ENCODE data around the gene FBN3. TPM values are rescaled to one million over a fixed set of nuclear protein-coding genes. Genes with fewer than 3 reads are reported as not detected.
A peak's percentile ranks its signal among the peaks of the same experiment; 100 is the strongest.
"Not testable (repeated sequence)": the region's sequence is repeated elsewhere in the genome, so short reads cannot be mapped to it uniquely, and the experiment has no call there.

Gene FBN3
- polyA plus RNA-seq (ENCODE audit: insufficient read length in 10 of 10), result 10 to 100 TPM in 5 of 10 donors, 1 to 10 TPM in 5; 5.9 to 17.6 (median 9.7) TPM
- long read RNA-seq, donor 1, result 0 reads
- long read RNA-seq, donor 2, result 0 reads
- long read RNA-seq, donor 3, result 0 reads
- long read RNA-seq, donor 4, result 0 reads
- long read RNA-seq, donor 5, result 0 reads
- long read RNA-seq, donor 6, result 0 reads
- long read RNA-seq, donor 7, result 0 reads
- long read RNA-seq, donor 8, result 0 reads
- long read RNA-seq, donor 9, result 0 reads

DNA sequence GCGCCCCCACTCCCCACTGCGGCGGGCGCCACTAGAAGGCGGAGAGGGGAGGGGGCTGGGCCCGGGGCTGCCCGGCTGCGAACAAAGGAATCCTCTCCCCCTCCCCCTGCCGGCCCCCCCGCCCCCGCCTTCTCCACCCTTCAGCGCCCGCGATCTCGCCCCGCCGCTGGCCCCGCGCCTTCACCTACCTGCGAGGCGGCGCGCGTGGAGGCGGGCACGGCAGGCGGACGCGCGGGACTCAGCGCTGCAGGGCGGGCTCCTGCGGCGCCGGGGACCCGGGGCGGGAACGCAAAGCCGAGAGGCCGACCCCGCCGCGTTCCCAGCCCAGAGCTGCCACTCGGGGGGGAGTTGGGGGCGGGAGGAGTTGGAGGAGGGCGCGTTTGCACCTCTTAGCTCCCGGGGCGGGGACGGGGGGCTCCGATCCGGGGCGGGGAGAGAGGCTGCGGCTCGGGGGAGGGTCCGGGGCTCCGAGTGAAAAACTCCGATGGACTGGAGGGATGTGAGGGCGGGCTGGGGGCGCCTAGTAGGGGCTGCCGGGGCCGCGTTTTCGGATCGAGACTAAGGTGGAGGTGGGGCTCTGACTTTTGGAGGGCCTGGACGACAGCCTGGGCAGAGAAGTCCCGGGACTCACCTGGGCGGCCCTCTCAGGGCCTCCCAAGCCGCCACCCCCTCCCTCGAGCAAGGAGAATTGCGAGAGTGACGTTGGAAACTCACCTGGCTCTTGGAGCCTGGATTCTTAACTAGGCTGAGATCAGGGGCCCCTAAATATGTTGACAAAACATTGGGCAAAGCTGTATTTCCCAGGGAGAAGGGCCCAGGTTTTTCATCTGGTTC lies at the start of gene FBN3:
TSS of gene FBN3 (minus strand) at position 332 of the 834 bp plus-strand sequence. CDS start 2,112 bp downstream, outside the sequence.
- DNase-seq, result no peak

- no peak for DNase-seq
Observed at GRCh38 chr19:8196271-8196927, 47.0 kb upstream of the FBN3 start.

DNA sequence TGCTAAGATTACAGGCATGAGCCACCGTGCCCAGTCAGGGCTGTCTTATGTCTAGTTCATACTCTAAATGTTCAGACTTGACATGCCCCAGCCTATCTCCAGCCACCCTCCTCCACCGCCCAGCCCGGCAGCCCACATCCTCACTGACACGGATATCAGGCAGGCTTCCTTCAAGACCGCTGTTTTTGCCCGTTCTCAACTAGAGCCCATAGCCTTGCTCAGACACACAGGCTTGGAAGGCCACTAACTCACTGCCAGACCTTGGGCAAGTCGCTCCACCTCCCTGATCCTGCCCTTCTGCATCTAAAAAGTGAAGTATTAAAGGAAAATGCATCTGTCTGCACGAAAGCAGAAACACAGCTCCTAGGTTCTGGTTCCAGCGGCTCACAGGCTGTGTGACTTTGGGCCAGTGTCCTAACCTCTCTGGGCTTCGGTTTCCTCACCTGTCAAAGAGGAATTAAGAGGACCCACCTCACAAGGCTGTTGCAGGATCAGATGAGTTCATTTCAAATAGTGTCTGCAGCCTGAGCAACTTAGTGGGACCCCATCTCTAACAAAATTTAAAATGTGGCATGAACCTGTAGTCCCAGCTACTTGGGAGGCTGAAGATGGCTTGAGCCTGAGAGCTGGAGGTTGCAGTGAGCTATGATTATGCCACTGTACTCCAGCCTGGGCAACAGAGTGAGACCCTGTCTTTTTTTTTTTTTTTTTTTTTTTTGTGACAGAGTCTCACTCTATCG lies 45.3 kb upstream of the FBN3 start:
- DNase-seq, result peak in 1 of 3 donors; percentile 15

GRCh38 chr19:8192221-8192820 lies 42.9 kb upstream of the FBN3 start:
- DNase-seq, result no peak

- DNase-seq, result no peak
Observed at GRCh38 chr19:8185343-8186068, 36.1 kb upstream of the FBN3 start.

DNA sequence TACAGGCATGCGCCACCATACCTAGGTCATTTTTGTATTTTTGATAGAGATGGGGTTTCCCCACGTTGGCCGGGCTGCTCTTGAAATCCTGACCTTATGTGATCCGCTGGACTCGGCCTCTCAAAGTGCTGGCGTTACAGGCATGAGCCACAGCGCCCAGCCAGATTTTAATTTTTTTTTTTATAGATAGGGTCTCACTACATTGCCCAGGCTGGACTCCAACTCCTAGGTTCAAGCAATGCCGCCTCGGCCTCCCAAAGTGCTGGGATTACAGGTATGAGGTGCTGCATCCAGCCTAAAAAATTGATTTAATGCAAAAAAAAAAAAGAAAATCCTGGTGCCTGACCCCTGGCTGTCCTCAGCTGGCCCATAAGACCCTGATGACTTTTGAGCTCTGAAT lies 34.9 kb upstream of the FBN3 start:
- DNase-seq, result no peak

- DNase-seq, result no peak
Observed at GRCh38 chr19:8180018-8180417, 30.6 kb upstream of the FBN3 start.

DNA sequence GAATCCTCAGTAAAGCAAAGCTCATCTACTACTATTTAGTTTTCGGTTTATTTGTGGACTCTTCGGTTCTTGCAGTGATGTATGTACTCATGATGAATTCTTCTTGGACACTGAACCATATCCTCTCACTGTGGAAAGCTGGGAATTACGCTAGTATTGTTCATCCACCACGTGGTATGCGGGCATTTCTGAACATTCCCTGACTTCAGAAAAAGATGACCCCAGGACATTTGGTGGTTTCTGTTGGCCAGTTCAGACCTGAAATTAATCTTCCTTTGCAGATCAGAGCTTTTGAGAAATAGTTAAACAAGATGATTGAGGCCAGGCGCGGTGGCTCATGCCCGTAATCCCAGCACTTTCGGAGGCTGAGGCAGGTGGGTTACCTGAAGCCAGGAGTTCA lies 25.3 kb upstream of the FBN3 start:
- no peak for DNase-seq

DNA sequence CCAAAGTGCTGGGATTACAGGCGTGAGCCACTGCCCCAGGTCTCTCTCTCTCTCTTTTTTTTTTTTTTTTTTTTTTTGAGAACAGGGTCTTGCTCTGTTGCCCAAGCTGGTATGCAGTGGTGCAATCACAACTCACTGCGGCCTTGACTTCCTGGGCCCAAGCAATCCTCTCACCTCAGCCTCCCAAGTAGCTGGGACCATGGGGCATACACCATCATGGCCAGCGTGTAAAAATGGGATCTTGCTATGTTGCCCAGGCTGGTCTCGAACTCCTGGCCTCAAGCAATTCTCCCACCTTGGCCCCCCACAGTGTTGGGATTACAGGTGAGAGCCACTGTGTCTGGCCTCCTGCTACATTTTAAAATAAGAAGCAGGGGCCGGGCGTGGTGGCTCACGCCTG lies 19.1 kb upstream of the FBN3 start:
- no peak for DNase-seq

DNA sequence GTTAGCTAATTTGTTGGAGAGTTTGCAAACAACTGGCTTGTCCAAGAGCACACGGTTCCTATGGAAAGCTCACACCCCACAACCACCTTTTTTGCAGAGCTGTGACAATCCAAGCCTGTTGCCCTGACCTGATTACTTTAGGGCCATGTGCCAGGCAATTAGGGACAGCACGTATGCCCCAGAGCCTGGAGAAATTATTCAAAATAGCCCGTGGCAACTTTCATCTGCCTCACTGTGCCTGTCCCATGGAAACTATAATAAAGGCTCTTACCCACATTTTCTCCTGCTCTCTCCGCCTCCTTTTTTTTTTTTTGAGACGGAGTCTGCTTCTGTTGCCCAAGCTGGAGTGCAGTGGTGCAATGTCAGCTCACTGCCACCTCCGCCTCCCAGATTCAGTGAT lies 18.6 kb upstream of the FBN3 start:
- no peak for DNase-seq

- no peak for DNase-seq
Observed at GRCh38 chr19:8163759-8164158, 14.4 kb upstream of the FBN3 start.

GRCh38 chr19:8161135-8161646 lies 11.8 kb upstream of the FBN3 start:
- DNase-seq, result no peak

- not testable (repeated sequence) for DNase-seq
Observed at GRCh38 chr19:8159322-8159721, 9.9 kb upstream of the FBN3 start.

GRCh38 chr19:8158411-8159074 lies 9.2 kb upstream of the FBN3 start:
- DNase-seq, result peak; percentile 52 to 77 (median 70)

DNA sequence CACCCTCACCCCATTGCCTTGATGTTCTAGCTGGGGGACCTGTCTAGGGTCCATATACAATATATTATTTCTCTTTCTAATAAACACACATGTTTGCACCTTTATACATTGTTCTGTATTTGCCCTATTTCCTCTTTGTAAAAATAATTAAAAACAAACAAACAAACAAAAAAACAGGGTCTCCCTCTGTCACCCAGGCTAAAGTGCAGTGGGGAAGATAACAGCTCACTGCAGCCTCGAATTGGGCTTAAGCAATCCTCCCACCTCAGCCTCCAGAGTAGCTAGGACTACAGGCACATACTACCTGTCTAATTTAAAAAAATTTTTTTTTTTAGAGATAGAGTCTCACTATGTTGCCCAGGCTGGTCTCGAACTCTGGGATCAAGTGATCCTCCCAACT lies 5.9 kb upstream of the FBN3 start:
- no peak for DNase-seq

GRCh38 chr19:8154014-8154413 lies 4.6 kb upstream of the FBN3 start:
- DNase-seq, result not testable (repeated sequence)

DNA sequence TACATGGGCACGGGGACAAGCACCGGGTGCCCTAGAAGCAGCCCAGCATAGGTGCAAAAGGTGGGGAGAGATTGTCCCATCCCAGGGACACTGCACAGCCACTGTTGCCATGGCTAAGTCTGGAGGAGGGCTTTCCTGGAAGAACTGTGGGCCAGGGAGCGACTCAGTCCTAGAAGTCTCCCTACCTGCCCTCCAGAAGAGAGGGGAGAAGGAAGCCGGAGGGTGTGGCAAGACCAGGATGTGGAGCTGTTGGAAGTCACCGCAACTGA lies 2.3 kb upstream of the FBN3 start:
- DNase-seq, result no peak

GRCh38 chr19:8150998-8151766 lies 1.8 kb upstream of the FBN3 start:
- no peak for DNase-seq

DNA sequence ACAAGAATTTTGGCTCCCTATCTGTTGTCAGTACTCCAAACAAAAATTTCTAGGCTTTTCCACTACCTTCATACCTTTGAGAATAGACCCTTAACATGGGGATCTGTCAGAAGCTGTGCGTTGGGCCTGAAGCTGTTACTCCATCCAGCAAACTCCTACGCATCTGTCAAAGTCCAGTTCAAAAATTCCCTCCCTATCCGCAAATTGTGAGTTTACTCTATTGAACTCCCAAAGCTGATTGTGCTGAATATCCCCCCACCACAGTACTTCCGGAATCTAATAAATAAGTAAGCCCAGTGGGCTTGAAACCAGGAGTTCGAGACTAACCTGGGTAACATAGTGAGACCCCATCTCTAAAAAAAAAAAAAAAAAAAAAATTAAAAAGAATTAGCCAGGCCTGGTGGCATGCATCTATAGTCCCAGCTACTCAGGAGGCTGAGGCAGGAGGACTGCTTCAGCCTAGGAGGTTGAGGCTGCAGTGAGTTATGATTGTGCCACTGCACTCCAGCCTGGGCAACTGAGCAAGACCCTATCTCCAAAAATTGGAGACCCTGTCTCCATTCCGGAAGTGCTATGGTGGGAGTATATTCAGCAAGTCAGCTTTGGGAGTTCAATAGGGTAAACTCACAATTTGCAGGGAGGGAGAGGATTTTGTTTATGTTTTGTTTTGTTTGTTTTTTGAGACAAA lies 930 bp upstream of the FBN3 start:
- no peak for DNase-seq

Data from muscle of back (tissue), 13 donors.